ENCODE results near the gene MACF1.

GRCh38 chr1:39392851-39393573 is 188.5 kb downstream of the MACF1 start:
- no peak for TF ChIP-seq POLR2A (IDR thresholded peaks at IDR 0.05)
- TF ChIP-seq, protein P1, sequence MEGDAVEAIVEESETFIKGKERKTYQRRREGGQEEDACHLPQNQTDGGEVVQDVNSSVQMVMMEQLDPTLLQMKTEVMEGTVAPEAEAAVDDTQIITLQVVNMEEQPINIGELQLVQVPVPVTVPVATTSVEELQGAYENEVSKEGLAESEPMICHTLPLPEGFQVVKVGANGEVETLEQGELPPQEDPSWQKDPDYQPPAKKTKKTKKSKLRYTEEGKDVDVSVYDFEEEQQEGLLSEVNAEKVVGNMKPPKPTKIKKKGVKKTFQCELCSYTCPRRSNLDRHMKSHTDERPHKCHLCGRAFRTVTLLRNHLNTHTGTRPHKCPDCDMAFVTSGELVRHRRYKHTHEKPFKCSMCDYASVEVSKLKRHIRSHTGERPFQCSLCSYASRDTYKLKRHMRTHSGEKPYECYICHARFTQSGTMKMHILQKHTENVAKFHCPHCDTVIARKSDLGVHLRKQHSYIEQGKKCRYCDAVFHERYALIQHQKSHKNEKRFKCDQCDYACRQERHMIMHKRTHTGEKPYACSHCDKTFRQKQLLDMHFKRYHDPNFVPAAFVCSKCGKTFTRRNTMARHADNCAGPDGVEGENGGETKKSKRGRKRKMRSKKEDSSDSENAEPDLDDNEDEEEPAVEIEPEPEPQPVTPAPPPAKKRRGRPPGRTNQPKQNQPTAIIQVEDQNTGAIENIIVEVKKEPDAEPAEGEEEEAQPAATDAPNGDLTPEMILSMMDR (IDR thresholded peaks at IDR 0.05), result no peak
